Measurements from ENCODE around the gene OXNAD1. TPM values are rescaled to one million over a fixed set of nuclear protein-coding genes. Genes with fewer than 3 reads are reported as not detected.

OXNAD1 gene
- total RNA-seq, 1 experiment from 2014 or later, result 23.7 TPM

GRCh38 chr3:16257309-16257708, 7.7 kb upstream of the OXNAD1 start:
- no peak overlapping the region for H3K9ac ChIP-seq (ENCODE audit: extremely low read depth, insufficient read length, low read length)
- no peaks in the 10 kb centered on the region for H3K27me3 ChIP-seq (ENCODE audit: insufficient read depth, low read length)
- no peak overlapping the region for H3K4me3 Mint-ChIP-seq
- H3K9me3 Mint-ChIP-seq, result no peaks in the 10 kb centered on the region
- H3K27me3 Mint-ChIP-seq (ENCODE audit: low read depth), result no peaks in the 10 kb centered on the region; the same call in 1 of the 2 replicates
- no peak overlapping the region for H3K4me2 ChIP-seq (ENCODE audit: insufficient read depth, insufficient read length, low read length)
- H2BK5ac ChIP-seq (ENCODE audit: insufficient read length, low read length), result no peak overlapping the region
- H3K23ac ChIP-seq (ENCODE audit: insufficient read length, low read depth, low read length), result no peak overlapping the region
- peaks cover 3 to 7% (median 7%) of the 10 kb centered on the region in 3 experiments; a peak in 4 of 7 replicates for H3K36me3 Mint-ChIP-seq (ENCODE audit: insufficient read depth in 1 of 3, low read depth in 3 of 3)
- H3K18ac ChIP-seq (ENCODE audit: insufficient read length, low read depth, low read length), result no peak overlapping the region
- no peaks in the 10 kb centered on the region for H3K4me1 ChIP-seq (ENCODE audit: insufficient read depth, low read length)
- no peak overlapping the region for H3K4ac ChIP-seq (ENCODE audit: low read depth, low read length)
- H3K79me1 ChIP-seq (ENCODE audit: insufficient read depth, low read depth, low read length, poor library complexity, severe bottlenecking), result no peaks in the 10 kb centered on the region
- H3K9me3 ChIP-seq (ENCODE audit: control insufficient read depth, low read depth, low read length), result no peaks in the 10 kb centered on the region
- no peak overlapping the region for H2AFZ ChIP-seq (ENCODE audit: low read length)
- no peak for DNase-seq
- no peak overlapping the region for H2BK120ac ChIP-seq (ENCODE audit: low read depth, low read length, poor library complexity, severe bottlenecking)
- H3K14ac ChIP-seq (ENCODE audit: insufficient read depth, low read length), result no peak overlapping the region
- no peak overlapping the region for H3K27ac Mint-ChIP-seq
- no peak overlapping the region for H3T11ph ChIP-seq (ENCODE audit: low read length)
- no peaks in the 10 kb centered on the region for H4K20me1 ChIP-seq (ENCODE audit: control insufficient read depth, insufficient read depth, insufficient read length)
- H2AK5ac ChIP-seq (ENCODE audit: insufficient read length, low read length), result no peak overlapping the region
- H4K8ac ChIP-seq (replicated peaks; ENCODE audit: insufficient read length, low read depth, low read length), result no peak overlapping the region
- no CpG with 5 or more reads among the region's 2 CpGs for WGBS (ENCODE audit: extremely low coverage, insufficient read length, low lambda C conversion rate)
- no peak overlapping the region for H3K56ac ChIP-seq (ENCODE audit: insufficient read length, low read depth, low read length)
- no peak overlapping the region for H2BK15ac ChIP-seq (ENCODE audit: low read depth, low read length)
- H2BK20ac ChIP-seq (ENCODE audit: low read depth, low read length, poor library complexity, severe bottlenecking), result no peak overlapping the region
- no peaks in the 10 kb centered on the region for H3K23me2 ChIP-seq (ENCODE audit: insufficient read length, low read depth, low read length, poor library complexity, severe bottlenecking)
- TF ChIP-seq CTCF (conservative IDR thresholded peaks at IDR 0.05), result no peak
- H2BK12ac ChIP-seq (ENCODE audit: insufficient read length, low read depth, low read length), result no peak overlapping the region
- no peak overlapping the region for H3K27ac ChIP-seq (ENCODE audit: insufficient read length, low read depth, low read length)
- no peaks in the 10 kb centered on the region for H3K79me2 ChIP-seq (ENCODE audit: insufficient read depth, low read length)
- H4K91ac ChIP-seq (ENCODE audit: insufficient read length, low read depth, low read length), result no peak overlapping the region
- H4K5ac ChIP-seq (ENCODE audit: insufficient read length, low read depth, low read length), result no peak overlapping the region
- H3K4me1 Mint-ChIP-seq, result no peaks in the 10 kb centered on the region
